Memory B cell (primary cell): ENCODE data around the gene GALNS.
A peak's percentile ranks its signal among the peaks of the same experiment; 100 is the strongest.

Source experiments
- ATAC-seq: fragments of 150-1000 bp; cut with Tn5 transposase; 2 replicates; pipeline ENCODE4 v1.10.0; 2021; ENCODE audit warnings: low read depth, mild to moderate bottlenecking, moderate library complexity
- DNase-seq, 2 donors: peaks; one replicate each; pipeline ENCODE4 v3.0.0; 2022; ENCODE audit warnings: low spot score in 2 of 2
- H3K27ac Mint-ChIP-seq: one replicate; pipeline ENCODE4 v1.8.0; 2022; ENCODE audit warnings: mild to moderate bottlenecking, moderate library complexity, mixed read lengths
- H3K27me3 Mint-ChIP-seq: one replicate; pipeline ENCODE4 v1.8.0; 2022; ENCODE audit warnings: mixed read lengths
- H3K36me3 Mint-ChIP-seq: one replicate; pipeline ENCODE4 v1.8.0; 2022; ENCODE audit warnings: mild to moderate bottlenecking, mixed read lengths
- H3K4me1 Mint-ChIP-seq: one replicate; pipeline ENCODE4 v1.8.0; 2022; ENCODE audit warnings: mixed read lengths
- H3K4me3 Mint-ChIP-seq: one replicate; pipeline ENCODE4 v1.8.0; 2022; ENCODE audit warnings: mild to moderate bottlenecking, moderate library complexity, mixed read lengths
- H3K9me3 Mint-ChIP-seq: one replicate; pipeline ENCODE4 v1.8.0; 2022; ENCODE audit warnings: mixed read lengths

Gene GALNS

GRCh38 chr16:88863426-88863825 lies 6.7 kb upstream of the GALNS start:
- ATAC-seq (no peak), DNase-seq (no peak)
- Mint-ChIP-seq H3K27me3 (peaks cover 2% of the 10 kb centered on the region), H3K4me1 (peaks cover 5% of the 10 kb centered on the region), H3K36me3 (peaks cover 2% of the 10 kb centered on the region), H3K27ac (no peak overlapping the region), H3K4me3 (no peak overlapping the region), H3K9me3 (no peaks in the 10 kb centered on the region)

GRCh38 chr16:88862968-88863367 lies 6.2 kb upstream of the GALNS start:
- H3K9me3 Mint-ChIP-seq: no peaks in the 10 kb centered on the region
- no peak overlapping the region for H3K4me3 Mint-ChIP-seq
- peaks cover 7% of the 10 kb centered on the region for H3K4me1 Mint-ChIP-seq
- DNase-seq: no peak
- ATAC-seq: no peak
- H3K36me3 Mint-ChIP-seq: peaks cover 2% of the 10 kb centered on the region
- no peak overlapping the region for H3K27ac Mint-ChIP-seq
- peaks cover 2% of the 10 kb centered on the region for H3K27me3 Mint-ChIP-seq

GRCh38 chr16:88861359-88861758 lies 4.6 kb upstream of the GALNS start:
- ATAC-seq: no peak
- H3K36me3 Mint-ChIP-seq: peaks cover 4% of the 10 kb centered on the region
- H3K27ac Mint-ChIP-seq: no peak overlapping the region
- no peaks in the 10 kb centered on the region for H3K9me3 Mint-ChIP-seq
- H3K27me3 Mint-ChIP-seq: no peaks in the 10 kb centered on the region
- H3K4me1 Mint-ChIP-seq: peaks cover 9% of the 10 kb centered on the region
- no peak overlapping the region for H3K4me3 Mint-ChIP-seq
- no peak for DNase-seq

- Mint-ChIP-seq H3K4me3 (no peak overlapping the region), H3K27me3 (no peaks in the 10 kb centered on the region), H3K36me3 (peaks cover 4% of the 10 kb centered on the region), H3K9me3 (no peaks in the 10 kb centered on the region), H3K4me1 (peaks cover 13% of the 10 kb centered on the region), H3K27ac (no peak overlapping the region)
- DNase-seq (no peak), ATAC-seq (no peak)
Observed at GRCh38 chr16:88859381-88860091, 2.8 kb upstream of the GALNS start.

GRCh38 chr16:88857728-88858339 lies 1.1 kb upstream of the GALNS start:
- H3K9me3 Mint-ChIP-seq: no peaks in the 10 kb centered on the region
- H3K27me3 Mint-ChIP-seq: no peaks in the 10 kb centered on the region
- ATAC-seq (peak; percentile 48), DNase-seq (peak; percentile 69 to 70)
- H3K4me1 Mint-ChIP-seq: peaks cover 13% of the 10 kb centered on the region
- H3K36me3 Mint-ChIP-seq: peaks cover 4% of the 10 kb centered on the region
- peak overlapping the region; percentile 97 for H3K4me3 Mint-ChIP-seq
- peak overlapping the region; percentile 93 for H3K27ac Mint-ChIP-seq

- peaks cover 4% of the 10 kb centered on the region for H3K36me3 Mint-ChIP-seq
- peak in 1 of 2 donors; percentile 40 for DNase-seq
- no peaks in the 10 kb centered on the region for H3K9me3 Mint-ChIP-seq
- peak; percentile 18 for ATAC-seq
- H3K4me3 Mint-ChIP-seq: peak overlapping the region; percentile 97
- peaks cover 16% of the 10 kb centered on the region for H3K4me1 Mint-ChIP-seq
- H3K27ac Mint-ChIP-seq: peak overlapping the region; percentile 93
- H3K27me3 Mint-ChIP-seq: no peaks in the 10 kb centered on the region
Observed at GRCh38 chr16:88856122-88856827, 472 bp downstream of the GALNS start.

GRCh38 chr16:88855736-88856121 lies 1.0 kb downstream of the GALNS start:
- no peak for ATAC-seq
- Mint-ChIP-seq H3K36me3 (peaks cover 2% of the 10 kb centered on the region), H3K4me1 (peaks cover 16% of the 10 kb centered on the region), H3K4me3 (peak overlapping the region; percentile 71), H3K27me3 (no peaks in the 10 kb centered on the region), H3K9me3 (no peaks in the 10 kb centered on the region), H3K27ac (peak overlapping the region; percentile 84)
- no peak for DNase-seq

- H3K4me3 Mint-ChIP-seq: peak overlapping the region; percentile 78
- peaks cover 16% of the 10 kb centered on the region for H3K4me1 Mint-ChIP-seq
- peak overlapping the region; percentile 84 for H3K27ac Mint-ChIP-seq
- ATAC-seq: no peak
- no peaks in the 10 kb centered on the region for H3K9me3 Mint-ChIP-seq
- peaks cover 1% of the 10 kb centered on the region for H3K36me3 Mint-ChIP-seq
- no peak for DNase-seq
- no peaks in the 10 kb centered on the region for H3K27me3 Mint-ChIP-seq
Observed at GRCh38 chr16:88855176-88855575, 1.6 kb downstream of the GALNS start.

- Mint-ChIP-seq H3K4me1 (peaks cover 16% of the 10 kb centered on the region), H3K9me3 (no peaks in the 10 kb centered on the region), H3K27me3 (no peaks in the 10 kb centered on the region)
Observed at GRCh38 chr16:88854306-88855111, 2.2 kb downstream of the GALNS start.

GRCh38 chr16:88853325-88853941 lies 3.3 kb downstream of the GALNS start:
- Mint-ChIP-seq H3K4me1 (peaks cover 14% of the 10 kb centered on the region), H3K36me3 (peaks cover 1% of the 10 kb centered on the region), H3K9me3 (no peaks in the 10 kb centered on the region), H3K27me3 (no peaks in the 10 kb centered on the region), H3K4me3 (no peak overlapping the region), H3K27ac (no peak overlapping the region)
- DNase-seq (no peak), ATAC-seq (no peak)

More at GRCh38 chr16:88854306-88855111, 2.2 kb downstream of the GALNS start:
- H3K27ac Mint-ChIP-seq: peak overlapping the region; percentile 84
- ATAC-seq (peak; percentile 57), DNase-seq (peak; percentile 36 to 46)
- H3K4me3 Mint-ChIP-seq: peak overlapping the region; percentile 64
- H3K36me3 Mint-ChIP-seq: peaks cover 1% of the 10 kb centered on the region

- Mint-ChIP-seq H3K4me1 (peaks cover 7% of the 10 kb centered on the region), H3K9me3 (no peaks in the 10 kb centered on the region), H3K27ac (peak overlapping the region; percentile 5), H3K27me3 (no peaks in the 10 kb centered on the region), H3K36me3 (no peaks in the 10 kb centered on the region), H3K4me3 (no peak overlapping the region)
- DNase-seq: no peak
- no peak for ATAC-seq
Observed at GRCh38 chr16:88851616-88852015, 5.1 kb downstream of the GALNS start.

- peaks cover 7% of the 10 kb centered on the region for H3K4me1 Mint-ChIP-seq
- no peak overlapping the region for H3K27ac Mint-ChIP-seq
- H3K4me3 Mint-ChIP-seq: no peak overlapping the region
- no peaks in the 10 kb centered on the region for H3K9me3 Mint-ChIP-seq
- H3K36me3 Mint-ChIP-seq: no peaks in the 10 kb centered on the region
- no peak for DNase-seq
- ATAC-seq: no peak
- no peaks in the 10 kb centered on the region for H3K27me3 Mint-ChIP-seq
Observed at GRCh38 chr16:88850531-88851199, 6.1 kb downstream of the GALNS start.

- Mint-ChIP-seq H3K27ac (no peak overlapping the region), H3K9me3 (no peaks in the 10 kb centered on the region), H3K36me3 (no peaks in the 10 kb centered on the region), H3K4me1 (peaks cover 3% of the 10 kb centered on the region), H3K4me3 (no peak overlapping the region), H3K27me3 (no peaks in the 10 kb centered on the region)
- no peak for DNase-seq
- ATAC-seq: no peak
Observed at GRCh38 chr16:88848557-88848956, 8.2 kb downstream of the GALNS start.
